Astrocyte (in vitro differentiated cells and primary cell): ENCODE data around the gene DERL2. TPM values are rescaled to one million over a fixed set of nuclear protein-coding genes. Genes with fewer than 3 reads are reported as not detected.
A peak's percentile ranks its signal among the peaks of the same experiment; 100 is the strongest.

Experiments used
- DNase-seq: peaks from one replicate; pipeline ENCODE4 v3.0.0-alpha.2; 2010; ENCODE audit warnings: low read depth
- FAIRE-seq: peaks from 2 replicates; lab custom pipeline; 2011; peaks lifted over from hg19 to GRCh38; lab: Jason Lieb, UNC
- H2AFZ ChIP-seq: 2 replicates; pipeline ENCODE4 v1.6.0; 2012; ENCODE audit warnings: low read depth, low read length, inconsistent platforms
- H3K27ac ChIP-seq: 2 replicates; pipeline ENCODE4 v1.5.1; 2011; ENCODE audit warnings: low read depth, low read length, inconsistent platforms
- H3K27me3 ChIP-seq: 2 replicates; pipeline ENCODE4 v1.6.0; 2011; ENCODE audit warnings: low read length, inconsistent platforms; ENCODE audit not compliant: insufficient read depth
- H3K36me3 ChIP-seq: 2 replicates; pipeline ENCODE4 v1.5.1; 2011; ENCODE audit warnings: low read length, inconsistent platforms; ENCODE audit not compliant: insufficient read depth
- H3K4me1 ChIP-seq: 2 replicates; pipeline ENCODE4 v1.5.1; 2011; ENCODE audit warnings: low read length, inconsistent platforms; ENCODE audit not compliant: insufficient read depth
- H3K4me2 ChIP-seq: 2 replicates; pipeline ENCODE4 v1.6.0; 2012; ENCODE audit warnings: low read length, inconsistent platforms
- H3K4me3 ChIP-seq: 2 replicates; pipeline ENCODE4 v1.5.1; 2011; ENCODE audit warnings: low read depth, mild to moderate bottlenecking, low read length, inconsistent platforms; ENCODE audit not compliant: insufficient read depth
- H3K79me2 ChIP-seq: 2 replicates; pipeline ENCODE4 v1.6.0; 2012; ENCODE audit warnings: mild to moderate bottlenecking, low read length, inconsistent platforms; ENCODE audit not compliant: insufficient read depth
- H3K9ac ChIP-seq: 2 replicates; pipeline ENCODE4 v1.6.0; 2012; ENCODE audit warnings: mild to moderate bottlenecking, low read length, inconsistent platforms
- H3K9me3 ChIP-seq: 2 replicates; pipeline ENCODE4 v1.5.1; 2012; ENCODE audit warnings: low read depth, mild to moderate bottlenecking, low read length, inconsistent platforms; ENCODE audit not compliant: insufficient read depth
- H4K20me1 ChIP-seq: 2 replicates; pipeline ENCODE4 v1.6.0; 2012; ENCODE audit warnings: low read length, inconsistent platforms; ENCODE audit not compliant: insufficient read depth
- H3K27ac Mint-ChIP-seq: one replicate; pipeline ENCODE4 v1.8.0; 2021; ENCODE audit warnings: mild to moderate bottlenecking, mixed read lengths; ENCODE audit not compliant: unreplicated experiment
- H3K27me3 Mint-ChIP-seq: one replicate; pipeline ENCODE4 v1.8.0; 2021; ENCODE audit warnings: low read depth, mixed read lengths; ENCODE audit not compliant: unreplicated experiment
- H3K36me3 Mint-ChIP-seq: one replicate; pipeline ENCODE4 v1.8.0; 2021; ENCODE audit warnings: low read depth, mixed read lengths; ENCODE audit not compliant: unreplicated experiment
- H3K4me1 Mint-ChIP-seq: one replicate; pipeline ENCODE4 v1.8.0; 2021; ENCODE audit warnings: low read depth, mixed read lengths; ENCODE audit not compliant: unreplicated experiment
- H3K4me3 Mint-ChIP-seq: one replicate; pipeline ENCODE4 v1.8.0; 2021; ENCODE audit warnings: mild to moderate bottlenecking, moderate library complexity, mixed read lengths; ENCODE audit not compliant: unreplicated experiment
- H3K9me3 Mint-ChIP-seq: one replicate; pipeline ENCODE4 v1.8.0; 2021; ENCODE audit warnings: mild to moderate bottlenecking, mixed read lengths; ENCODE audit not compliant: unreplicated experiment
- EZH2 ChIP-seq: IDR thresholded peaks from 2 replicates; pipeline ENCODE4 v1.6.1; 2012; ENCODE audit warnings: mild to moderate bottlenecking, low read length, inconsistent platforms; ENCODE audit not compliant: insufficient read depth
- total RNA-seq: library from RNA; stranded (reverse); gene quantifications from 2 replicates; pipeline ENCODE4 v1.2.1, GENCODE V29; 2021
- TF ChIP-seq, protein P1 (sequence below): IDR thresholded peaks from 2 replicates; pipeline ENCODE4 v1.5.1; 2011; ENCODE audit warnings: low read depth, mild to moderate bottlenecking, inconsistent platforms, low read length, moderate library complexity; ENCODE audit not compliant: insufficient read depth

Gene DERL2
- total RNA-seq, 1 donor from 2014 or later, result 90.1 TPM

DNA sequence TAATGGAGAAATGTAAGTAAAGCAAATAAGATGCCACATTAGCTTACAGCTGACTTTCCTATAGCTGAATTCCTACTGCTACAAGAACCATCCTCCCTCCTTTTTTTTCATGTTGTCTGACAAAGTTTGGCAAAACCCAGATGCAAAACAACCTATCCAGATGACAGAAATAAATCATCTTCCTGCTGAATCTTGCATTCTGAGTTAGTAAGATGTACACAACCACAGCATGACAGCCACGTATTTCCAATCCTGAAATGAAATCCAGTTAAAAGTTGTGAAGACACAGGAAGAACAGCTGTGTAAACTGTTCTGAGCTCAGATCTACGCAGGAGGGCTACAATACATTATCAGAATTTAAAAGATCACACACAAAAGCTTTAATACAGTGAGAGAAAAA, 12.1 kb downstream of the DERL2 start:
- Mint-ChIP-seq H3K9me3 (no peaks in the 10 kb centered on the region), H3K4me3 (no peak overlapping the region), H3K36me3 (peaks cover 8% of the 10 kb centered on the region), H3K27me3 (no peaks in the 10 kb centered on the region), H3K4me1 (no peaks in the 10 kb centered on the region), H3K27ac (no peak overlapping the region)
- H4K20me1 ChIP-seq, result peaks cover 15% of the 10 kb centered on the region
- H3K9me3 ChIP-seq, result peaks cover 4% of the 10 kb centered on the region
- DNase-seq (no peak), FAIRE-seq (no peak)
- H3K4me1 ChIP-seq, result no peaks in the 10 kb centered on the region
- H3K4me2 ChIP-seq, result no peak overlapping the region
- no peak overlapping the region for H3K9ac ChIP-seq
- H2AFZ ChIP-seq, result no peak overlapping the region
- peaks cover 35% of the 10 kb centered on the region for H3K36me3 ChIP-seq
- no peak for TF ChIP-seq EZH2
- TF ChIP-seq, protein P1, sequence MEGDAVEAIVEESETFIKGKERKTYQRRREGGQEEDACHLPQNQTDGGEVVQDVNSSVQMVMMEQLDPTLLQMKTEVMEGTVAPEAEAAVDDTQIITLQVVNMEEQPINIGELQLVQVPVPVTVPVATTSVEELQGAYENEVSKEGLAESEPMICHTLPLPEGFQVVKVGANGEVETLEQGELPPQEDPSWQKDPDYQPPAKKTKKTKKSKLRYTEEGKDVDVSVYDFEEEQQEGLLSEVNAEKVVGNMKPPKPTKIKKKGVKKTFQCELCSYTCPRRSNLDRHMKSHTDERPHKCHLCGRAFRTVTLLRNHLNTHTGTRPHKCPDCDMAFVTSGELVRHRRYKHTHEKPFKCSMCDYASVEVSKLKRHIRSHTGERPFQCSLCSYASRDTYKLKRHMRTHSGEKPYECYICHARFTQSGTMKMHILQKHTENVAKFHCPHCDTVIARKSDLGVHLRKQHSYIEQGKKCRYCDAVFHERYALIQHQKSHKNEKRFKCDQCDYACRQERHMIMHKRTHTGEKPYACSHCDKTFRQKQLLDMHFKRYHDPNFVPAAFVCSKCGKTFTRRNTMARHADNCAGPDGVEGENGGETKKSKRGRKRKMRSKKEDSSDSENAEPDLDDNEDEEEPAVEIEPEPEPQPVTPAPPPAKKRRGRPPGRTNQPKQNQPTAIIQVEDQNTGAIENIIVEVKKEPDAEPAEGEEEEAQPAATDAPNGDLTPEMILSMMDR, result no peak
- no peaks in the 10 kb centered on the region for H3K27me3 ChIP-seq
- no peak overlapping the region for H3K27ac ChIP-seq
- peaks cover 26% of the 10 kb centered on the region for H3K79me2 ChIP-seq
- H3K4me3 ChIP-seq, result no peak overlapping the region

DNA sequence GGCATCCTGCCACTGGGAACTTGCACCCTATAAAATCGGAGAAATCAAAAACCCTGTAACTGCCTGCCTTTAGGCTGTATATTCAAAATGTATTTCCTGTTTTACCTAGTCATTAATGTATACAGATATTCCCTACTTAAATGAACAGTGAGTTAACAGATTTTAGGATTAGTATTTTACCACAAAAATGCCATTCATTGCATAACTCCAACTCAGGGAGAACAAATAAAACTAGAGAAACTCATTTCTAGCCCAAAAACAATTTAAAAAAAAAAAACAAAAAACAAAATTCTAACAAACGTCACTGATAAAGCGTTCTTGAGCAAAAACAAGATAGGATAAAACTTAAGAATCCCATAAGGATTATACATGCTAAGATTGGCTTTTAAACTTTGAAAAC, 13.5 kb downstream of the DERL2 start:
- TF ChIP-seq, protein P1, result no peak
- no peak for TF ChIP-seq EZH2
- H3K9ac ChIP-seq, result no peak overlapping the region
- no peak overlapping the region for H3K27ac ChIP-seq
- H3K4me1 Mint-ChIP-seq, result no peaks in the 10 kb centered on the region
- H4K20me1 ChIP-seq, result peaks cover 17% of the 10 kb centered on the region
- H3K27me3 ChIP-seq, result no peaks in the 10 kb centered on the region
- no peak overlapping the region for H3K4me3 Mint-ChIP-seq
- no peaks in the 10 kb centered on the region for H3K9me3 ChIP-seq
- H3K9me3 Mint-ChIP-seq, result no peaks in the 10 kb centered on the region
- H2AFZ ChIP-seq, result no peak overlapping the region
- peaks cover 24% of the 10 kb centered on the region for H3K79me2 ChIP-seq
- H3K4me2 ChIP-seq, result no peak overlapping the region
- H3K27me3 Mint-ChIP-seq, result no peaks in the 10 kb centered on the region
- peaks cover 2% of the 10 kb centered on the region for H3K36me3 Mint-ChIP-seq
- no peak overlapping the region for H3K4me3 ChIP-seq
- FAIRE-seq (no peak), DNase-seq (no peak)
- peaks cover 21% of the 10 kb centered on the region for H3K36me3 ChIP-seq
- no peak overlapping the region for H3K27ac Mint-ChIP-seq
- no peaks in the 10 kb centered on the region for H3K4me1 ChIP-seq

DNA sequence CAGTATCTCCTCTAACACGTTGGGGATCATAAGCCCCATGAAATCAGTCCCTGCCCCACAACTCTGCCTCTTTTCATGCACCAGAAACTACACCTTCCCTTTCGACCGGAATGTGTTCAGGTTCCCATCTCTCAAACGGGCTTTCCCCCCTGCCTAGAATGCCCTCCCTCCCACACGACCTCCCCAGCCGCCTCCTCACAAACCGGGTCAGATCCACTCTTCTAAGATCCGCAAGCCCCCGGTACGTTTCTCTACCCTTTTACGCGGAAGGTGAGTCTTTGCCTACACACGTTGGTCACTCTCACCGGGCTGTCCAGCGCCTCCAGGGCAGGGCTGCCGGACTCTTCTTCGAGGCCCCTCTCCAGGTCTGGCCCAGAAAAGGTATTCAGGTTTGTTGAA, 17.9 kb downstream of the DERL2 start:
- Histone ChIP-seq H3K9ac (peak overlapping the region; percentile 89), H4K20me1 (peaks cover 46% of the 10 kb centered on the region), H2AFZ (peak overlapping the region; percentile 90), H3K9me3 (no peaks in the 10 kb centered on the region), H3K36me3 (no peaks in the 10 kb centered on the region), H3K4me1 (peaks cover 7% of the 10 kb centered on the region), H3K79me2 (peaks cover 57% of the 10 kb centered on the region), H3K27ac (peak overlapping the region; percentile 68), H3K4me2 (peak overlapping the region; percentile 98), H3K27me3 (no peaks in the 10 kb centered on the region), H3K4me3 (peak overlapping the region; percentile 96)
- TF ChIP-seq, protein P1, result no peak
- H3K27me3 Mint-ChIP-seq, result no peaks in the 10 kb centered on the region
- DNase-seq (no peak), FAIRE-seq (peak; percentile 17)
- no peaks in the 10 kb centered on the region for H3K36me3 Mint-ChIP-seq
- H3K27ac Mint-ChIP-seq, result peak overlapping the region; percentile 6
- peaks cover 24% of the 10 kb centered on the region for H3K4me1 Mint-ChIP-seq
- H3K9me3 Mint-ChIP-seq, result no peaks in the 10 kb centered on the region
- H3K4me3 Mint-ChIP-seq, result peak overlapping the region; percentile 90
